WERI-Rb-1 (cell line): ENCODE results near the gene SP4.

Experiments
- DNase-seq: peaks from one replicate; pipeline ENCODE4 v3.0.0-alpha.2; 2020
- H3K27ac ChIP-seq: fragments of 250-450 bp; sonication (Bioruptor Pico); 2 replicates; pipeline ENCODE4 v1.5.1; 2020; ENCODE audit warnings: mild to moderate bottlenecking, moderate library complexity
- H3K27me3 ChIP-seq: fragments of 250-450 bp; sonication (Bioruptor Pico); 2 replicates; pipeline ENCODE4 v1.5.1; 2021; ENCODE audit warnings: mild to moderate bottlenecking, low read depth, moderate library complexity; ENCODE audit not compliant: insufficient read depth, severe bottlenecking
- H3K36me3 ChIP-seq: fragments of 250-450 bp; sonication (Bioruptor Pico); 2 replicates; pipeline ENCODE4 v1.5.1; 2020; ENCODE audit warnings: mild to moderate bottlenecking, moderate library complexity
- H3K4me3 ChIP-seq: 2 replicates; pipeline ENCODE4 v1.5.1; 2011; ENCODE audit warnings: low read depth, mild to moderate bottlenecking, control low read depth, low read length
- H3K9me3 ChIP-seq: fragments of 250-450 bp; sonication (Bioruptor Pico); 2 replicates; pipeline ENCODE4 v1.5.1; 2021; ENCODE audit warnings: mild to moderate bottlenecking, moderate library complexity; ENCODE audit not compliant: severe bottlenecking
- TF ChIP-seq, protein P1 (sequence below): IDR thresholded peaks from 2 replicates; pipeline ENCODE4 v1.5.1; 2011; ENCODE audit warnings: low read depth, mild to moderate bottlenecking, control low read depth, inconsistent platforms, low read length

The SP4 gene

DNA sequence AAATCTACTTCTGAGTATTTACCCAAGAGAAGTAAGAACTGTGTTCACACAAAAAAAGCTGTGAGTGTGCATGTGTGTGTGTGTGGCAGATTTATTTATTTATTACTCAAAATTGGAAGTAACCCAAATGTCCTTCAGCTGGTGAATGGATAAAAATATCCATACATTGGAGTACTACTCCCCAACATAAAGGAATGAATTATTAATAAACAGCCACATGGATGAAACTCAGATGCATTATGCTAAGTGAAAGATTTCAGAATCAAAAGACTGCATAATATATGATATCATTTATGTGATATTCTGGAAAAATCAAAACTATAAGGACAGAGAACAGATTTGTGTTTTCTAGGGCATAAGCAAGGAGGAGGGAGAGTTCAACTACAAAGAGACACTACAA lies 67.8 kb downstream of the SP4 start:
- H3K27ac ChIP-seq, result no peak overlapping the region
- DNase-seq, result no peak
- H3K9me3 ChIP-seq, result peaks cover 10% of the 10 kb centered on the region
- no peak overlapping the region for H3K4me3 ChIP-seq
- TF ChIP-seq, protein P1, sequence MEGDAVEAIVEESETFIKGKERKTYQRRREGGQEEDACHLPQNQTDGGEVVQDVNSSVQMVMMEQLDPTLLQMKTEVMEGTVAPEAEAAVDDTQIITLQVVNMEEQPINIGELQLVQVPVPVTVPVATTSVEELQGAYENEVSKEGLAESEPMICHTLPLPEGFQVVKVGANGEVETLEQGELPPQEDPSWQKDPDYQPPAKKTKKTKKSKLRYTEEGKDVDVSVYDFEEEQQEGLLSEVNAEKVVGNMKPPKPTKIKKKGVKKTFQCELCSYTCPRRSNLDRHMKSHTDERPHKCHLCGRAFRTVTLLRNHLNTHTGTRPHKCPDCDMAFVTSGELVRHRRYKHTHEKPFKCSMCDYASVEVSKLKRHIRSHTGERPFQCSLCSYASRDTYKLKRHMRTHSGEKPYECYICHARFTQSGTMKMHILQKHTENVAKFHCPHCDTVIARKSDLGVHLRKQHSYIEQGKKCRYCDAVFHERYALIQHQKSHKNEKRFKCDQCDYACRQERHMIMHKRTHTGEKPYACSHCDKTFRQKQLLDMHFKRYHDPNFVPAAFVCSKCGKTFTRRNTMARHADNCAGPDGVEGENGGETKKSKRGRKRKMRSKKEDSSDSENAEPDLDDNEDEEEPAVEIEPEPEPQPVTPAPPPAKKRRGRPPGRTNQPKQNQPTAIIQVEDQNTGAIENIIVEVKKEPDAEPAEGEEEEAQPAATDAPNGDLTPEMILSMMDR, result no peak
- no peaks in the 10 kb centered on the region for H3K27me3 ChIP-seq
- no peaks in the 10 kb centered on the region for H3K36me3 ChIP-seq

GRCh38 chr7:21497072-21497471 lies 69.2 kb downstream of the SP4 start:
- TF ChIP-seq, protein P1, result peak; percentile 28; the same call in 1 of the 2 replicates
- Histone ChIP-seq H3K27ac (no peak overlapping the region), H3K27me3 (no peaks in the 10 kb centered on the region), H3K36me3 (no peaks in the 10 kb centered on the region), H3K9me3 (peaks cover 10% of the 10 kb centered on the region), H3K4me3 (no peak overlapping the region)
- DNase-seq, result no peak

- no peaks in the 10 kb centered on the region for H3K27me3 ChIP-seq
- DNase-seq, result no peak
- no peaks in the 10 kb centered on the region for H3K36me3 ChIP-seq
- H3K4me3 ChIP-seq, result no peak overlapping the region
- H3K9me3 ChIP-seq, result peaks cover 5% of the 10 kb centered on the region
- H3K27ac ChIP-seq, result no peak overlapping the region
- TF ChIP-seq, protein P1, result no peak
These were observed 72.4 kb downstream of the SP4 start for GRCh38 chr7:21500117-21500832.

- Histone ChIP-seq H3K27ac (no peak overlapping the region), H3K27me3 (no peaks in the 10 kb centered on the region), H3K4me3 (no peak overlapping the region), H3K9me3 (no peaks in the 10 kb centered on the region), H3K36me3 (0 out of 2 replicates have a peak, but pooled peaks cover 2% of the 10 kb centered on the region)
- TF ChIP-seq, protein P1, result no peak
- DNase-seq, result no peak
These were observed 76.1 kb downstream of the SP4 start for GRCh38 chr7:21504021-21504420.

GRCh38 chr7:21507627-21508343 lies 79.9 kb downstream of the SP4 start:
- DNase-seq, result peak; percentile 47
- Histone ChIP-seq H3K9me3 (no peaks in the 10 kb centered on the region), H3K36me3 (peaks cover 10% of the 10 kb centered on the region; the same call in 1 of the 2 replicates), H3K27me3 (no peaks in the 10 kb centered on the region), H3K27ac (no peak overlapping the region), H3K4me3 (no peak overlapping the region)
- TF ChIP-seq, protein P1, result peak; percentile 75
